Muscle of back (tissue), 11 donors: ENCODE data around the gene MYD88. TPM values are rescaled to one million over a fixed set of nuclear protein-coding genes. Genes with fewer than 3 reads are reported as not detected.
"Not testable (repeated sequence)": the region's sequence is repeated elsewhere in the genome, so short reads cannot be mapped to it uniquely, and the experiment has no call there.

ENCODE experiments used
- DNase-seq, 3 donors: peaks; one replicate each; pipeline versions ENCODE4 v3.0.0 to v3.0.0-alpha.2; 2013
- polyA plus RNA-seq, 10 donors: library from polyadenylated mRNA; unstranded; fragments of 120-200 nt; gene quantifications; one replicate each; pipeline ENCODE4 v1.2.1, GENCODE V29; 2013; ENCODE audit not compliant: insufficient read length in 10 of 10

Gene MYD88
- polyA plus RNA-seq, 10 donors, result 17.2 to 26.7 (median 20.7) TPM

DNA sequence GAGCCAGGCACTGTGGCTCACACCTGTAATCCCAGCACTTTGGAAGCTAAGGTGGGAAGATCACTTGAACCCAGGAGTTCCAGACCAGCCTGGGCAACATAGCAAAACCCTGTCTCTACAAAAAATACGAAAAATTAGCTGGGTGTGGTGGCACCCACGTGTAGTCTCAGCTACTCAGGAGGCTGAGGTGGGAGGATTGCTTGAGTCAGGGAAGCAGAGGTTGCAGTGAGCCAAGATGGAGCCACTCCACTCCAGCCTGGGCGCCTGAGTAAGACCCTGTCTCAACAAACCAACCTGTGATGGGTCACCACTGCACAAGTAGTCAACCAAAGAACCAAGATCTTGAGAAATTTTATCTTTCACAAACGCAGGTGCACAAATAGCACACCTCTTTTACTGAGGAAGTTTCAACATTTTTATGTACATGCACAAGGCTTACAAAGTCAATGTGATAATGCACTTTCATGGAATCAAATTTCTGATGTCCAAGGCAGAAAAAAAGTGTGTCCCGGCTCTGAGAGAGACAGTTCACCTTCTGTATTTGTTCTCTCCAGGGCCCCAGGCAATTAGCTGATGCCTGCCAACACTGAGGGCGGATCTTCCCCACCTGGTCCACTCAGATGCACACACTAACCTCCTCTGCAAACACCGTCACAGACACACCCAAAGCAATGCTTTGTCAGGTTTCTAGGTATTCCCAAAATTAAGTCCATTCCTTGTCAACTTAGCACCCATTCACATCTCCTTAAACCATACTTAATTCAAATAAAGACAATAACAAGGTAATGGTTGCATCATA is 13.9 kb upstream of the MYD88 start:
- no peak for DNase-seq

DNA sequence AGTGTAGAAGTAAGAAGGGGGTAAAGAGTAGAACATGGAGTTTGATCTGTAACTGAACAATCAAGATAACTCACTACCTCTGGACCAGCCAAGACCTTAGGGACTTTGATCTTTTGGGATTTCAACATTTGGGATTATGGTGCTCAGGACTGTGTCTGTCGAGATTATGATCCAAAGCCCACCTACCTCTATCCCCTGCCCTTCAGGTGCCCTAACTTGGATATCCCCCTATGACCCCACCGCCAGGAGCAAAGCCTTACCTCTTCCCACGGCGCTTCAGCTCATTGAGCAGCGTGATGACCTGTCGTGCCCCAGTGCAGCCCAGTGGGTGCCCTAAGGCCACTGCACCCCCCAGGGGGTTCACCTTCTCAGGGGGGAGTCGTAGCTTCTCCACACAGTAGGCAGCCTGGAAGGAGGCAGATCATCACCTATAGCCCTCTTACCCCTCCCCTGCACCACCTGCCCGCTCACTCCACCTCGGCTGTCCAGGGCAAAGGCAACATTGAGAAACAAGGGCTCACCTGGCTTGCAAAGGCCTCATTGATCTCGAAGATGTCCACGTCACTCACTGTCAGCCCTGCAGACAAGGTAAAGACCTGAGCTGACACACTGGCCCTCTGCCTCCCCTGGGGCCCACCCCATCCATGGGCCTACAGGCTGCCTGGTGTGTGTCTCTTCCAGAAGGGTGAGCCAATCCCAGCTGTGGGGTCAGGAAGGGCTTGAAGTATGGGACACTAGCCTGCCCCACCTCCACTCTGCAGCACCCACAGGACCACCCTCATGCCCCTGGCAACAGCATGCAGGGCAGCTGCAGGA is 12.9 kb upstream of the MYD88 start:
- no peak for DNase-seq

DNA sequence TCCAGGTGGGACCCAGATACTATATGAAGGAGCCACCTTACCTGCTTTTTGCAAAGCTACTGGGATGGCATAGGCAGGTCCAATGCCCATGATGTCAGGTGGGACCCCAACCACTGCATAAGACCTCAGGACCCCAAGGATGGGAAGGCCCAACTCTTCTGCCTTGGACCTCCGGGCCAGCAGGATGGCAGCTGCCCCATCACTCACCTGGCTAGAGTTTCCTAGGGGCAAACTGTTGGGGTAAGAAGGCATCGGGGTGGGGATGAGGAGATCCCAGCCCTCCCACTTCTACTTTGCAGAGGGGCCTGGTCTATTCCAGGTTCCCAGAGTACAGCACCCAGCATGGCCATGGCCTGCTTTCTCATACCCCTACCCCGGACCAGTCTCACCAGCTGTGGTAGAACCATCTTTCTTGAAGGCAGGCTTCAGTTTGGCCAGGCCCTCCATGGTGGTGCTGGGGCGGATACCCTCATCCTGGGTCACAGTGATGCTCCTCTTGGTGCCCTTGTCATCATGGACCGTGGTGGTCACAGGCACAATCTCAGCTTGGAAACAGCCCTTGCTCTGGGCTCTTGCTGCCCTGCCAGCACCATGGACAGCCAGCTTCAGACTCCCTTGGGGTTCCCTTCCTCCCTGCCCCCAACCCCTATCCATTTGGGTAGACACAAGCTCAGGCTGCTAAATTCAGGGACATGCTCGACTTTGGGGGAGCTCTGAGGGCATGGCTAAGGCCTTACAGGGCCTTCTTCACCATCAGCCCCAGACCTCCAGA is 12.2 kb upstream of the MYD88 start:
- no peak for DNase-seq

DNA sequence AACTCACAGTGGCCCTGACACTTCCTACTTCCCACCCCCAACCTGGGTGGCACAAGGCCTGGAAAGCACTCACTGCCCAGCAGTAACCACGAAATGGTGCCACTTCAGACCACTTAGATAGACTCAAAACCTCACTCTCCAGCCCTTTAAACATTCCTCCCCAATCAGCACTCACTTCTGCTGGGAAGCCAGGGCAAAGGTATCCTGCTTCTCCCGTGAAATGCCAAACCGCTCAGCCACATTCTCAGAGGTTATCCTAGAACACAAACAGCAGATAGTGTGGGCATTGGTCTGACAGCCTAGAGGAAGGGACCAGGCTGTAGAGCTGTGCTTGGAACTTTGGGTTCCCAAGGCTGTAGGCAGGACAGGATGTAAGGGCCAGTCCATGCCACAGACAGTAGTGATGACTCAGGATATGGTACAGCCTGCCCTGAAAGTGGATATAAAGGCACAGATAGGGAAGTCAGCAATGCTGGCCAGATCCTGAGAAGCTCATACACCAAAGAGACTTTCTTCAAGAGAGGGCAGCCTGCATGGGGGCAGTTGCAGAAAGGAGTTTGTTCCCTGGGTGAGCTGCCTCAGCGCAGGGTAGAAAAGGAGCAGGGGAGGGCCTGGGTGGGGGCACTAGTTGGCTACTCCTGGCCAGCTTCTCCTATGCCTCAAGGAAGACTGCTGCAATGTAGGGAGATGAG is 10.7 kb upstream of the MYD88 start:
- no peak for DNase-seq

DNA sequence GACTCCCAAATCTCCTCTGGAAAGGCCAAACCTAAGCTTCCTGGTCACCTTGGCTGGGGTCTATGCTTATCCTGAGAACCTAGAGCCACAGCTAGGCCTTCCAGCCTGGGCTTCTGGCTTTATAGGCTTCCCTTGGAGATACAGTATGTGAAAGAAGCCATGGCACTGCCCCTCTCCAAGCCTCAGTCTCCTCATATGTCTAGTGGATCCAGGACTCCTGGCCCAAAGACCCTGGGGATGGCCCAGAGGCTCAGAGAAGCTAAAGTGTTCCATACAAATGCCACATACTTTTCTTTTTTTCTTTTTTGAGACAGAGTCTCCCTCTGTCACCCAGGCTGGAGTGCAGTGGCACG is 10.2 kb upstream of the MYD88 start:
- no peak for DNase-seq

DNA sequence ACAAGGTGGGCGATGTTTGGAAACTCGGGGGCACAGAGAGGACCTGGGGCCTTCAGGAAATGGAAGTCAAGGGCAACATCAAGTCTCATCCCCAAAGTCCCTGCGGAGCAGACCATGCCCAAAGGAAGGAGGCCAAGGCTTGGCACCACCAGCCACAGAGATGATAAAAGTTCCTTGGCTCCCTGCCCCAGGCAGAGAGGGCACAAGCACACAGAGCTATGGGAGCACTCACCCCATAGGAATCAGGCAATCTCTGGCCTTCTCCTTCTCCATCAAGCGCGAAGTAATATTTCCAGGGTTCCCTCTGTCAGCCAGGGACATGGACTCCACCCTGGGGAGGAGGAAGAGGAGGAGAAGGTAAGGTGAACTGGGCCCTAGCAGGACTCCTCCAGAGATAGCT is 9.4 kb upstream of the MYD88 start:
- DNase-seq, result no peak

DNA sequence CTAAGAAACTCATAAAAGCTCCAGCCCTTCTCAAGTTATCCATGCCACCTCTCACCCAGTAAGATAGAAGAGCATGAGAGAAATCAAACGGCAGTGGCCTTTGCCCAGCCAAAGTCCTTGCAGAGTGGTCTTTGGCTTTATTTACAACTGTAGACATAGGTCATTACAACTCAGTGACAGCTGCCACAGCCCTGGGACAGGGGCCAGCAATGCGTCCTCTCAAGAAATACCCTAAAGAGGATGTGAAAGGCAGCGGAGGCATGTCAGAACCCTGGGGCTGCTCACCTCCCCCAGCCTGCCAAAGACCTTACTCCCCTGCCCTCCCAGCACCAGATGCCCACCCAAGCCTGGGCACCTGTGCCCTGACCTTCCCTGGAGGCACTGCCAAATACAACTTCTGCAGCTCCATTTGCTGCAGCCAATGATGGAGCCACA is 7.8 kb upstream of the MYD88 start:
- no peak for DNase-seq

DNA sequence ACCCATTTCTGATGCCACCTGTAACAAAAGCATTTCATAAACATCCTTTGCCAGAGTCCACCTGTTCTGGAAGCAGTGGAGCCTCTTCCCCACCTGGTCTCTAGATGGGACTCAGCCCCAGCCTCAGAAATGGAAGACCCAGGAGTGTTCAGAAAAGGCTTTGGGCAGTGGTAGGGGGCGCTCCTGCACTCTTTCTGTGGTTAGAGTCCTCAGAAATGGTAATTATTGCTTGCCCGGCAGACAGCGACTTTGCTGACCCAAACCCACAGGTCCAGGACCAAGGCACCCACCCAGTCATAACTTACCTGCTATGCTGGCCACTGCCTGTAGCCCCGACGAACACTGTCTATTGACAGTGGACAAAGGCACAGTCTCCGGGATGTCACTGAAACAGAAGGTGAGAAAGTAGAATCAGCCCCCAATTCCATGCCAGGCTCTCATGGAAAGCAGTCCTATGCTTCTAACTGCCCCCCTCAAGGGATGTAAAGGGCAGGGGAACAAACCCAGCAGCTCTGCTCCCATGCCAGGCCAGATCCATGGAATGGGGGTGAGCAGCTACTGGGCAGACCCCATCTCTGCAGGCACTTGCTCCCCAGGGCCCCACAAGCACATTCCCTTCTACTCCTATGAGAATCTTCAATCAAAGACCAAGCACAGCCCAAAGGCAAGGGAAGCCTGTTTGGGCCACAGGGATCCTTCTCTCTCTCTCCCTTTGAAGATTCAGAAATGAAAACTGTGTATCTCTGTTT is 6.7 kb upstream of the MYD88 start:
- peak in 1 of 3 donors; percentile 34 for DNase-seq

DNA sequence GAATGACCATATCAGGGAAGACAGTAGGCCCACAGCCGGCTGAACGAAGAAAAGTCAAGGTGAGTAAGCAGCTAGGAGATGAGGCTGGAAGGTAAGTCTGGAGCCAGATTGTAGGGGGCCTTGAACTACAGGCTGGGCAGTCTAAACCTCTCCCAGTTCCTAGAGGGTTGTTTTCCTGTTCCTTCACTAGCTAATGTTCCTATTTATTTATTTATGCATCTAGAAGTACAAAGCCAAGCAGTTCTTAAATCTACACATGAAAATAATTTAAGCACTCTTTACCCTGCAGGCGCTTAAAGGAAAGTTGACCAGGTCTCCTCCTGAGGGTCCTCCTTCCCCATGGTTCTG is 5.3 kb upstream of the MYD88 start:
- DNase-seq, result no peak

DNA sequence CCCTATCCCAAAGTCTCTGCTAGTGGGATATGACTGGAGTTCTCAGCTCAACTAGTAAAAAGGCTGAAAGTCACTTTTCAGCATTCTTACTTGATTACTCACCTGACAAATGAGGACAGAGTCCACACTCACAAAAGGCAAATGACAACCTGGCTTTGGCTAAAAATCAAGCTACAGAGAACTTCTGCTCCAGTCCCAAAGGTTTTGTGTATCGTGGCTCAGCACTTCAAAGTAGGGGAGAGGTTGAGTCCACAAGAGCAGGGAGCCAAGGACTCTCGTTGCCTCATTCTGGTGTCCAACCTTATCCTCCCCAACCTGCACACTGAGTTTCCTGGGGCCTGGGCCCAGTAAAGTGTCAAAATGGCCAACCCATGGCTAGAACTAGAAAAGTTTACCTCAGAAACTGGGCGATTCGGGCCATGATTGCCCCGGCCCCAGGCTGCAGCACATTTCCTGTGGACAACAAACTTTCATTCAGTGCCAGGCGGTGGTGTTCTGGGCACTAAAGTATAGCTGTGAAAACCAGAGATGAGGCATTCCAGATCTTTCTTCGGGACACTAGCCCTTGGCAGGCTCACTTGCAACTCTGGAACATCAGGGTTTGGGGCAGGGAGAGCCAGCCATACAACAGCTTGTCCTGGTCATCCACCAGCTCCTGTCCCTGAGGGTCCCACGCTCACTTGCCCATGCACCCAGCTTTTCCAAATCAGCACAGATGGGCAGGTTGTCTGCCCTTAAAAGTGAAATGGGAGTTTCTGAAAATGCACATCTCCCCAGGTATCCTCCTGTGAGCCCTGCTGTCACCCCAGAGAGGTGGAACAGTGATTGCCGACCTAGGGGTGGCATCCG is 4.7 kb upstream of the MYD88 start:
- no peak for DNase-seq

DNA sequence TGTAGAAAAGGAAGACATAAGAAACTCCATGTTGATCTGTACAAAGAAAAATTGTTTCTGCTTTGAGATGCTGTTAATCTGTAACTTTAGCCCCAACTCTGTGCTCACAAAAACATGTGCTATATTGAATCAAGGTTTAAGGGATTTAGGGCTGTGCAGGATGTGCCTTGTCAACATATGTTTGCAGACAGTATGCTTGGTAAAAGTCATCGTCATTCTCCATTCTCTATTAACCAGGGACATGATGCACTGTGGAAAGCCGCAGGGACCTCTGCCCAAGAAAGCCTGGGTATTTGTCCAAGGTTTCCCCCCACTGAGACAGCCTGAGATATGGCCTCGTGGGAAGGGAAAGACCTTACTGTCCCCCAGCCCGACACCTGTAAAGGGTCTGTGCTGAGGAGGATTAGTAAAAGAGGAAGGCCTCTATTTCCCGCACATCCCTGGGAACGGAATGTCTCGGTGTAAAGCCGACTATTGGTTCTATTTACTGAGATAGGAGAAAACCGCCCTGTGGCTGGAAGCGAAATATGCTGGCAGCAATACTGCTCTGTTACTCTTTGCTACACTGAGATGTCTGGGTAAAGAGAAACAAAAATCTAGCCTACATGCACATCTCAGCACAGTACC is 3.8 kb upstream of the MYD88 start:
- not testable (repeated sequence) for DNase-seq

DNA sequence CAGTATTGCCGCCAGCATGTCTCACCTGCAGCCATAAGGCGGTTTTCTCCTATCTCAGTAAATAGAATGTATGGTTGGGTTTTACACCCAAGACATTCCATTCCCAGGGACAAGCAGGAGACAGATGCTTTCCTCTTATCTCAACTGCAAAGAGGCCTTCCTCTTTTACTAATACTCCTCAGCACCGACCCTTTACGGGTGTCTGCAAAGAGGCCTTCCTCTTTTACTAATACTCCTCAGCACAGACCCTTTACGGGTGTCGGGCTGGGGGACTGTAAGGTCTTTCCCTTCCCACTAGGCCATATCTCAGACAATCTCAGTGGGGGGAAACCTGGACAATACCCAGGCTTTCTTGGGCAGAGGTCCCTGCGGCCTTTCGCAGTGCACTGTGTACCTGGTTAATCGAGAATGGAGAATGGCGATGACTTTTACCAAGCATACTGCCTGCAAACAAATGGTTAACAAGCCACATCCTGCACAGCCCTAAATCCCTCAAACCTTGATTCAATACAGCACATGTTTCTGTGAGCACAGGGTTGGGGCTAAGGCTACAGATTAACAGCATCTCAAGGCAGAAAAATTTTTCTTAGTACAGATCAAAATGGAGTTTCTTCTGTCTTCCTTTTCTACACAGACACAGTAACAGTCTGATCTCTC is 2.7 kb upstream of the MYD88 start:
- not testable (repeated sequence) for DNase-seq

DNA sequence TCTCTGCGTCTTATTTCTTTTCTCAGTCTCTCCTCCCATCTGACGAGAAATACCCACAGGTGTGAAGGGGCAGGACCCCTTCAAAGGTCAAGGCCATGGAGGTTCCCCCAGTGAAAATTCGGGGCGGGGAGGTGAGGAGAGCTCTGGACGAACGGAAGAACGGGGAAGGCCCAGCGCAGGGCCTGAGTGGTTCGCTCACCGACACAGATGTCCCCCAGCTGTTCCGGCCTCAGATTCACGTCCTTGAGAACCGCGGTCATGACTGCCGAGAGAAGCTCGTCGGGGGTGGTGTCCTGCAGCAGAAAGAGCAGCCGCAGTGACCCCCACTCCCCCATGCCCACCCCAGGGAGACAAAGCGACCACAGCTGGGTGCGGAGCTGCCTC is 2.1 kb upstream of the MYD88 start:
- DNase-seq, result no peak

DNA sequence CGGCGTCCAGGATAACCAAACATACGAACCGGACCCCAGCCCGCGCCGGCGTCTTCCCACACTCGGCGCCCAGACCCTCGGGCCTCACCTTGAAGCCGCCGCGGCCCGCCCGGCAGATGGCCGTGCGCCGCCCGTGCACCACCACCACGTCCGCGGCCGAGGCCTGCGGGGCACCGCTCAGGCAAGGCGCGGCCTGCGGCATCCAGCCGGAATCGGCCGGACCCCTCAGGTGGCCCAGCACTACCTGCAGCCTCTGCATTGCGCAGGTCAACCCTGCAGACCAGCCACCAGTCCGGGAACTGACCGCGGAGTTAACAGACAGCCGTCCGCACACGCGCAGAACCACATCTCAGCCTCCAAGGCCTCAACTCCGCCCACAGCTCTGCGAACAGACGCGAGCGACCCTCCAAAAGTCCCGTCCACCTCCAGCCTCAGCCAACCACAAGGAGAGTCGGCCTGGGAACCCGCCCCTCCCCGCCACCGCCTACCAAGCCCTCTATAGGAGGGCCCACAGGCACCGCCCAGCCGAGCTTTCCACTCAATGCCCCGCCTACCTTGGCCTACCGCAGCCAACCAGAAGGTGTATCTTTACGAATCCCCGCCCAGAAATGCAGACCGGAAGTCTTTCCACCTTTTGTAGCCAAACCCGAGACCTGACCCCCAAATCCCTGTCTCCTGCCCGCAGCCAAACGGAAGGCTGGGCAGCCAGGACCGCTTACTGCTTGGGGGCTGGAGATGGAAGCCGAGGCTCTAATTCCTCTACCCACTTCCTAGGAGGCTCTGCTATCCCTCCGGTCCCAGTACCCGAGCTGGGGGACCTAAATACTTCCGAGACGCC is 1.5 kb upstream of the MYD88 start, which contains the start of gene ACAA1:
Gene ACAA1, minus strand, starts transcription at position 351 of the 838 bp plus-strand sequence. Its CDS starts 92 bp downstream, at position 259.
- DNase-seq, result peak; percentile 99 to 100 (median 99)

DNA sequence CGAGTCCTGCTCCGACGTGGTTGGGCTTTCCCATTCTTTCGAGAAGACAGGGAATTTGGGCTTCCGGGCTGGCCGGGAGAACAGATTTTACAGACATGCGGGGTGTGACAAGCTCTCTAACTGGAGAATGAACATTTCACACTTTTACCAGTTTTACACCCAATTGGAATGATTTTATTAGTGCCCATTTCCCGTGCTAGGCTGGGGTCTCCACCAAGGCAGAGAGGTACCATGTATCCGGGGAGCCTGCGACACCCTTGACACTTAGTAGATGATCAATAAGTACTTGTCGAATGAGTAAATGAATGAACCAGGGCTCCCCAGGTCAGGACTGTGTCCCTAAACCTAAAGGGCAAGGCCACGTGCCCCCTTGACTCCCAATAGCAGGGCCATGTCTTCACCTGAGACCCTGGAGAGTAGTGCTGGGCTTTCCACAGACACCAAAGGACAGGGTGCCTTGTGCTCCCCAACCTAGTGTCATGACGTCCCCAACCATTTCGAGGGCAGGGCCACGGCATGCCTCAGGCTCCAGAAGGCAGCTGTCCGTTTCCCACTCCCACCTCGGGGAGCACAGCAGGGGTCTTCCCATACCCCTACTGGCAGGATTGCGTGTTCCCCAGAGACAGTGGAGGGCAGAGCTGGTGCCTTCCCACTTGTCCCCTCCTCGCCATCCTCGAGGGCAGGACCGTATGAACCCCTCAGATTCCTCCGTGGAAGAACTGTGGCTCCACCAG is 679 bp upstream of the MYD88 start:
- DNase-seq, result peak in 2 of 3 donors; percentile 14 to 36

DNA sequence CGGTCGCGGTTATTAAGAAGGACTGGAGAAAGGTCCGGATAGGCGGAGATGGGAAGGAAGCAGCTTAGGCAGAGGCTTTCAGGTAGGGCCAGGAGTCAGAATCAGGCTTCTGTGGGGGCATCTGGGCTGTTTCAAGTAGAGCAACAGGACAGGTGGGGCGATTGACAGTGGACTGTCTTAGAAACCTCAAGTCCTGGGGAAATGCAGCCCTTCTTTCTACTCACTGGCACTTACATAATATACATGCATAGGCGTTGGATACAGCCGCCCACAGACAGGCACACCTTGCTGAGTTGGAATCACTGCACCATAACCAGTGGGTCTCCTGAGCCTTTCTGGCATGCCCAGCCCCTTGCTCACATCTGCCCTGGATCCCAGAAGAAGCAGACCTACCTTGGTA is 730 bp downstream of the MYD88 start:
- no peak for DNase-seq

DNA sequence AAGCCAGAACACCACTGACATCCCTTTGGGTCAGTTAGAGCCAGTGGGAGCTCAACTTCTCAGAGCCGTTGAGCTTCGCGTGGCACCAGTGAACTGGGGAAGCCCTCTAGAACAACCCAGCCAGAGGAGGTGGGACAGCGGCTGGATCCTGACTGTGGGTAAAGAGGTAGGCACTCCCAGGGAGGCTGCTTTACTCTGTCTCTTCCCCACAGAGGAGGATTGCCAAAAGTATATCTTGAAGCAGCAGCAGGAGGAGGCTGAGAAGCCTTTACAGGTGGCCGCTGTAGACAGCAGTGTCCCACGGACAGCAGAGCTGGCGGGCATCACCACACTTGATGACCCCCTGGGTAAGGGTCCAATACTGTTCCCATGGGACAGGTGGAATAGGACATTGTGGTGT is 1.2 kb downstream of the MYD88 start:
- no peak for DNase-seq
